Putamen (tissue), 1 donor: Measurements from ENCODE around the gene SLC25A21.

Experiments
- DNase-seq: peaks from one replicate; pipeline ENCODE4 v3.0.0-alpha.2; 2016; ENCODE audit warnings: low spot score

Gene SLC25A21

DNA sequence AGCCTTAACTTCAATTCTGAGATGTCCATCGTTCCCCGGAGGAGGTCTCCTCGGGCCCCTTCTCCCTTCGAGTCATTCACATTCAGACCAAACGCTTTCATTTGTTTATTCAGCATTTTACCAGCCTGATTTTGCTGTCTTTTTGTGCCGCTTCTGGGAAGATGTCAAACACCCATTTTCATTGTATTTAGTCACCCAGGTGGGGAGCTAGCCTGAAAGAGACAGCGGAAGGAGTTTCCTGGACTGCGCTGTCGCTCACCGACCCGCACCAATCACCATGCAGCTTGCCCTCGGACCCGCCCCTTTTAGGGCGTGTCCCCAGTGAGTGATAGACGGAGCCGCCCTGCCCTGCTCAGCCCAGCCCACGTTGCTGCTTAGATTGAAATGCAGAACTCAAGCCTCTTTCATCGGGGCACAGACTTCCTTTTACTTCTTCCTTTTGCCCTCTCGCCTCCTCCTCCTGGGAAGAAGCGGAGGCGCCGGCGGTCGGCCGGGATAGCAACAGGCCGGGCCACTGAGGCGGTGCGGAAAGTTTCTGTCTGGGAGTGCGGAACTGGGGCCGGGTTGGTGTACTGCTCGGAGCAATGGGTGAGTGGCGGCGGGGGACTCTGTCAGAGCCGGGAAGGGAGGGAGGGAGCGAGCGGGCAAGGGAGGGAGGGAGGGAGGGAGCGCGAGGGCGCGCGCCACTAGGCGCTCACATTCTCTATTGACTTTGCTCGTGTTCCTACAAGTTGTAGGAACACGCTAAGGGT is 510.7 kb downstream of the SLC25A21 start, which contains the start of gene PAX9:
Gene PAX9 (plus strand): TSS at position 355 of the 752 bp plus-strand sequence. CDS start 230 bp downstream, at position 585.
- DNase-seq: no peak

DNA sequence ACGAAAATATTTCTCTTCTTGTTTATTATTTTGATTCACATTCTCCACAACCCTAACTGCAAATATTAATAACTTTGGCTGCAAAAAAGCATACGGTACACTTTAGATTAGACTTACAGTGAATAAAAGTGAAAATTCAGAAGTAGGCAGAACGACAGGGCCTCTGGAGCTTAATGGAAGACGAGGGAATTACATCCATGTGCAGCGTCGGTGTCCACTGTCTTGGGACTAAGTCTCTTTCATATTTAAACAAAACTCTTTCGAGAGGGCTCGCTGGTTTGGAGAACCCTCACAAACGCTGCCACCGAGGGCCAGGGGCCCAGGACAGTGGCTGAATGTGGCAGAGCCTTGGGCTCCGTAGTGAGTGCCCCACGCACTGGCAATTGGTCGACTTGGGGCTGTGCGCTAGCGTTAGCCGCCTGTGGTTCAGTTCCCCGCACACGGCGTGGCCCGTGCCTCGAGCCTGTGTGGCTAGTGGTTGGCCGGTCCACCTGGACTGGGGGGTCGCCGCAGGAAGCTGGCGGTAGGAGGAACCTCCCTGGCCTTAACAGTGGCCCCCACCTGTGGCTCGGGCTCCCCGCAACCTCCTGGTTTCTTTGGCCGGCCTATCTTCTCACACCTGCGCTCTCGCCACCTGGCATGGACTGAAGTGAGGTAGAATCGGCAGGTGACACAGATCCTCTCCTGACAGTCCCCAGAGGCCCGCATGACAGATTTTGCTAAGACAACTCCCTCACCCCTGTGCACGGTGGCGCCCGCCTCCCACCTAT is 511.5 kb downstream of the SLC25A21 start:
- DNase-seq: no peak

DNA sequence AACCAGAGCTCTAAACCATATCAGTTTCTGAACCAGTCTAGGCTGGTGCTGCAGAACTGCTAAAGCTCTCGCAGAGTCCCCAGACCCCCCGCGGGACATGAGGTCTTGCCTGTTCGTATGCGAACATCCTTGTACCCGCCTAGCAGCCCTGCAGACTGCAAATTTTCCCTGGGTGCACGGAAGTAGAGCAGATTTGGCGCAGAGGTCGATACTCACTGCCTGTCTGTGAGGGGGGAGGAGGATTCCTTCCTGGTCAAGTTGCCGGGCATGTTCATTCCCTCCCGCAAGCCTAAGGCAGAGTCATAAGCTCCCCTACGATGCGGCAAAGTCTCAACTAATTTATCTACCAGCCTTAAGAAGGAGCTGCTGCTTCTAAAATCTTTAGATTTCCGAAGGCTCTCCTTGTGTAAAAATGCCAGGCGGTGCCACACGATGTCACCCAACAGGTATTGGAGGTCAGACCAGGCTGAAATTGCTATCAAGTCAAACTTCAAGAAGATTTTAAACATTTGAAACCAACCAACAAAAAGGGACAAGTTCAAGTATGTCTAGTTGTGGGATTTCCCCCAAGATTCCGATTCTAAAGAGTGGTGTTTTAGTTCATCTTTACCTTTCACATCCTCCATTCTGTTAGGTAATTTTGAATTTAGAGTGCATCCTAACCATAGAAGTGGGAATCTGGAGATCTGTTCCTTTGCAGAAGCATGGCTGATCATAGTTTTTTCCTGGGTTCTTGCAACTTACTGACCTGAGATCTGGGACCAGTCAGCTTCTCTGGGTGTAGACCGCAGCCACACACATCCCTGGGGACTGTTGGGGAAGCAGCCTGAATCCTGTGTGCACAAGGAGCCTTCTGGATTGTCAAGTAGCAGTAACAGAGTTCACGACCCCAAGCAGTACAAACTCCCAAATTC is 512.3 kb downstream of the SLC25A21 start:
- no peak for DNase-seq

DNA sequence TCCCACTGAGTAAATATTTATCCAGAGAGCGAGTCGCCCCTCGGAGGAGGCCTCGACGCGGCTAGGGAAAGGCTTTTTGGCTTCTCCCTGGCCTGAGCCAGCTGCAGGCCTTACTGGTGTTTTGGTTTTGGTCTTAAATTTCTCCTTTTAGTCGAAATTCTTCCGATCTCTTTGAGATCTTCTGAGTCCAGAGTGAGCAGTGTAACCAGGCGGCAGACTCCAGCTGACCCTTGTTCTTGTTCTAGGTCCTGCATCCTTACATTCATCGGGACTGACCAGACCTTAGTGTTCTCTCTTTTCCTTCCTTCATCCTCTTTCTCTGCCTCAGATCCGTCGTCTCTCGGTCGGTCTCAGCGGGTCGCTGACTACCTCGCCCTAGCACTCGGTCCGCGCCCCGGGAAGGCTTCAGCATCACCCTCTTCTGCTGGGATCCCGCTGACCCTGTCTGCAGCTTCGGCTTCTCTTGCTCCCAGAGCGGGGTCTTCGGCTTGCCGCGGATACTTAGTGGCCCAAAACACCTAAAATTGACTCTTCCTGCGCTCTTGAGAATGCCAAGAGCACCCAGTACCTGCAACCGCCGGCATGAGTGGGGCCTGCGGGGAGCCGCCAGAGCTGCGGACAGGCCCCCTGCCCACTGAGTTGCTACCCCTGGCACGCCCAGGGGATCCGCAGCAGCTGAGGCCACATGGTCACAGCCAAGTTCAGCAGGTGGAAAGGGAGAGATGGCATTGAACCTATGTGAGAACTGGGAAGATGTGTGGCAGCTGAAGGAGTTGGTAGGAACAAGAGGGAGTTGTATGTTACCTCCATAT is 513.2 kb downstream of the SLC25A21 start:
- DNase-seq: no peak

DNA sequence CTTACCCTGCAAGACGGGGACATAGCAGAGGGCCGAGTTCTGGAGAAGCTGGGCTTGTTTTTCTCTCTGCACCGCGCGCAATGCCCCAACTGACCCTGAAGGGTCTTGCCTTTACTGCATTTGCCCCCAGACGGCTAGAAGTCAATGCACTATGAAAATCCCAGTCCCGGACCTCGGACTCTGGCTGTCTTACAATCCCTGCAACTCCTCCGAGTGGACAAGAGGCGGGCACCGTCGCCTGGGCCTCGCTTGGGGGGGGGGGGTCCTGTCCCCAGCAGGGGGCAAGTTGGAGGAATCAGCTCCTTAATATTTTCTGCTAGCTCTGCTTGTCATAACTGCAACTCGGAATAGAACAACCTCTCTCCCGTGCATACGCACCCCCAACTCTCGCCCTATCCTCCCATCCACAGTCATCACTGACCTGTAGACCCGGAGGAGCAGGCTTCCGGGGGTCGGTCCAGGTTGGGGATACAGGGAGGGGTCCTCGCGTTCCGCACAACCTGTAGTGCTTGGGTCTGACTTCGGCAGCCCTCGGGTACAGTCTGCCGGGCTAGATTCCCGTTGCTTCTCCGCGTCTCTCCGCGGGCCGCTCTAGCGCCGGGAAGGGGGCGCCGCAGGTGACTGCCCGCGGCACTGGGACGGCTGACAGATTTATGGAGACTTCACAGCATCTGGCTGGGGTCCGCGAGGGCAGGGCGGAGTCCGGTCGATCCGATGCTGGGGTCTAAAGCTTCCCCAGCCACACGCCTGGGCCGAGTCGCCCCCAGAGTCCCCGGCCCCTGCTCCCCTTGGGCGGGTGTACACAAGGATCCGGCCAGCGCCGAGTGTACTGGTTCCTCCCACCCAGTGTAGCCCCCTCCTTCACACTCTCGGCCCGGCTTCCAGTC is 514.0 kb downstream of the SLC25A21 start:
- DNase-seq: no peak

DNA sequence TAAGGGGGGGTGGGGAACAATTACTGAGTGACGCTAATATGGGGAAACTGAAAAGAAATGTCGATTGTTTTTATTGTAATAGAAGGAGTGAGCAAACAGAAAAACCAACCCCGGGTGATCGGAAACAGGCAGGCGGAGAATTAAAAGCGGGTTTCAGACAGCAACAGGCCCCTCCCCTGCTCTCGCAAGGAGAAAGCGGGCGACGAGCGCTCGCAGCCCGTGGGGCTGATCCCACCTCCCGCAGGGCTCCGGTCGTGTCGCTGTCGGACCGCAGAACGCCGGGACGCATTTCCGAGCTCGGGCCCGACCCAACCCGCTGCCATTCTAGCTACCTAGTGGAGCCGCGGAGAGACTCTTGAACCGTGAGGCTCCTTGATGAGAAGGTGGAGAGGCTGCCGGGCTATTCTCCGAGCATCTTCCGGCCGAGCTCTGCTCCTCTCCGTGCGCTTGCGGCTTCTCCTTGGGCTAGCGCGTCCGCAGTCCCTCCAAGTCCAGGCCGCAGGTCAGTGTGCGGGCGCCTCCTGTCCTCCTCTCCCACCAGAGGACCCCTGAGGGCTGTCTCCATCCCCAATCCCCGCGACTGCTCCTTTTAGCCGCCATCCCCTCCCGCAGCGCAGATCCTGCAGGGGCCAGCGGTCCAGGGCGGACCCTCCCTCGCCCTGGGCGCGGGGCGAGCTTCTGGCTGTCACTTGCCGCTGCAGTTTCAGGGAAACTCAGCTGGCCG is 514.8 kb downstream of the SLC25A21 start:
- DNase-seq: no peak

DNA sequence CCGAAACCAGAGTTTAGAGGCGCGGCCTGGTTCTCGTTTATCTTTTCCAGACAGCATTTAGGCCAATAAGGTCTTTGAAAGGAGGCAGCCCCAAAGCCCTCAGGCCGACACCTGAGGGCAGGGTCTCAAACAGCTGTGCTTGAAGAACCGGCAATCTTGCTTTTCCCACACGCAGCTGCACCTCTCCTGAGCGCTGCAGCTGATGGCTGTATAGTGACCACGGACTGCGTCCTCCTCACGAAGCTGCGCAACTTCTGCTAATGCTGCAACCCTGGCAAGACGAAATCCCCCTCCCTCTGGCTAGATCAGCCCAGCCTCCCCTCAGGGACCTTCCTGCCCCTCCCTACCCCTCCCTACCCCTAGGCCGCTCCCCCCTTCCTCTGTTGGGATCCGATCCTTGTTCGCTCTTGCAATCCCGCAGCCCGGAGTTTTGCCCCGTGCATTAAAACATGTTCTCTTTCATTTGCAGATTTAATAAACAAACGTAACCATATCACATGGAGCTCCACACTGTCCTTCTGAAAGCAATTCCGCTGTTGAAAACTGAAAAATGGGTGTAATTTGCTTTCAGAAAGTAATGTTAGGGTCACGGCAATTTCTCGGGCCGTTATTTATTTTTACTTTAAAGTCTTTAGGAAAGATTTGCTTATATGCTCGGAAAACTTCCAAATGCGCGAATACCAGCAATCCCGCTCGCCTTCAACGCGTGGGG is 515.6 kb downstream of the SLC25A21 start:
- DNase-seq: no peak

DNA sequence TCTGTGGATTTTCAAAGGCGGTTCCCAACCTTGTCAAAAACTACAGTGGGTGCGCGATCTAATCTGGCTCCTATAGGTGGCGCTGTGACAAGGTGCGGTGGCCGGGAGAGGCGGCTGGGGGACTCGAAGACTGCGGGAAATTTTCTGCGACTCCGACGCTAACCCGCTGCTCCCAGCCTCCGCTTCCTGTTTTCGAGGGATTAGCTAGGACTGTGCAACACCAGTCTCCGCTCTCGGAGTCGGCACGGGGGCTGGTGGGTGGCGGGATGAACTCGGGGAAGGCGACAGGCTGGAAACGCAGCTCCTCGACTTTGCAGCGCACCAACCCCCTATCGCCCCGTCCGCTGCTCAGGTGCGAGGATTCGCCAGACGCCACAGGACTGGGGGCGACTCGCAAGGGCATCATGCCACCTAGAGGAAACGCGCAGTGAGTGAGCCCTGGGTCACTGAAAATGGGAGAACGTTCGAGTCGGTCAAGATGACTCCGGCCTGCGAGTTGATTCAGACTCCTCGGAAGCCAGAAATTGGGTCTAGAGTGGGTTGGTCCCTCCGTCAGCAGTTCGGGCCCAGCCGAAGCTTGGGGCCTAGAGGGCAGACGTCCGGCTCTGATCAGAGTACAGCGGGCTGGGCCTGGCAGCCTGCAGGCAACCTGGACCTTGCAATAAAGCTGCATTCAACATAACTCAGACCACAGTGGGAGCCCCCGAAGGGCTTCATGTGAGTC is 516.3 kb downstream of the SLC25A21 start:
- no peak for DNase-seq

DNA sequence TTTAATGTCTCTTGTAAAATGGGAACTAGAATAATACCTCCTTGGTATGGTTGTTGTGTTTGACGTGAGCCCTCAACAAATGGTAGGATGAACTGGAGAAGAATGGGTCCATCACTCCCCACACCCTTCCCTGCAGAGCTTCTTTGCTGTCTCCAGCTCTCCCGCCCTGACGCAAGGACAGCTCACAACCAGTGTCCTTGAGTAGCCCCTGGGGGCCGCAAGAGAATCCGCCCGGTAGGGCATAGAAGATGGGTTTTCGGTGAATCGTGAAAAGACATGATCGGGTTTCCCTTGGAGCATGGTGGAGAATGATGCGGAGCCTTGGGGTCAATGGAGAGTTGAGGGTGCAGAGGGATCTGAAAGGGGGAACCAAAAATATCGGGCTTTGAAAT is 516.8 kb downstream of the SLC25A21 start:
- DNase-seq: no peak

DNA sequence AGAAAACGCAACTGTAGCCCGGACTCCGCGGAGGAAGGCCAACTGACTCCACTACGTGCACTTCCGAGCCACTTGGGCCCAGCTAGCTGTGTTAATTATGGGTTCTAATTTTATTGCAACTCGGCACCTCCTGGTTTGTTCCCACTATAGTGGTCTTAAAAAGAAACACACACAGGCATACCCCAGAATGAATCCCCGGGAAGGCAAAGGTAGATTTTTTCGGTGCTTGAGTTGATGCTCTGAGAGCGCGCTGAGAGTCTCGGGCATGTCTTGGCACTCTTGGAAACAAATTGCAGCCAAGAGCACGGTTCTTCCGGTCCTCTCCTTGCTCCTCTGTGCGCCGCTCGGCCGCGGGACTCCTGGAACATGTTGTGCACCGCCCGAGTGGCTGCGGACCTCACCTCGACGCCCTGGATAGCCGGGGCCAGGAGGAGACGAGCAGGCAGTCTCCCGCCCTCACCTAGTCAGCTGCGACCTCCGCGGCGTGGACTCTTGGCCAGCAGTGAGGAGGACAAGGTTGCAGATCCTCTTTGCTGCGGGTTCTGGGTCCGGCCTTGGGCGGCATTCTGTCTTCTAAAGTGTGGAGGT is 517.5 kb downstream of the SLC25A21 start:
- DNase-seq: no peak

DNA sequence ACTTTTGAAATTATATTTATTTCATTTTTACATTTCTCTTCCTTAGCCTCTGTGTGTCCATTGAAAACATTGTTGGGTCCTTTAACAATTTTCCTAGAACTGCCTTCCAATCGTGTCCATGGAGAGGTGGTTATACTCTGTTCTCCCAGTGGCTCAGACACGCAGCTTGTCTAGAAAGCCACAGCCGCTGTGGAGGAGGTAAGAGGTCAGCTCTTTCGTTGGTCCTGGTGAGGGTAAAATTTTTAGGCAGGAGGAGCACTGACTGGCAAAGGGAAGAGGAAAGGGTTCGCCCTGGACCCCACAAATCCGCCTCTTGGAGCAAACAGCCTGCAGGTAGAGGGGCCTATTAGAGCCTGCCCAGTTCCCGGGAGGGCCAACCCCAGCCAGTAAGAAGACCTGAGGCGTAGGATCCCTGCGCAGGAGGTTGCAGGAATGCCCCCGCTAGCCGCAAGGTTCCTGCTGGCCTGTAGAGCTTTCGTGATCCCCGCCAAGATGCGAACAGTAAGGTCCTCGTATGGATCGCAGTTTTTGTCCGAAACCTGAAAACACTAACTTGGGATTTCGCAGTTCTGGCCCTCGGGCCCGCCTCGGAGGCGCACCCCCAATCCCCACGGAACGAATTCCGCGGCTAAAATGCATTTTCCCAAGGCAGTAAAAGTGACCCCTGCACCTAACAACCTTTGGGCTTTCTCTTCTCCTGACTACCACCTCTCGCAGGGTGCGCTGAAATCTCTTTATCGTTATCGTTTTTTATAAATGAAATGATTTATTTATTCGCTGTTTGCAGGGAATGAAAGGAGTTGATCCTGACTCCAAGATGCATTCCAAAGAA is 518.2 kb downstream of the SLC25A21 start:
- DNase-seq: no peak

DNA sequence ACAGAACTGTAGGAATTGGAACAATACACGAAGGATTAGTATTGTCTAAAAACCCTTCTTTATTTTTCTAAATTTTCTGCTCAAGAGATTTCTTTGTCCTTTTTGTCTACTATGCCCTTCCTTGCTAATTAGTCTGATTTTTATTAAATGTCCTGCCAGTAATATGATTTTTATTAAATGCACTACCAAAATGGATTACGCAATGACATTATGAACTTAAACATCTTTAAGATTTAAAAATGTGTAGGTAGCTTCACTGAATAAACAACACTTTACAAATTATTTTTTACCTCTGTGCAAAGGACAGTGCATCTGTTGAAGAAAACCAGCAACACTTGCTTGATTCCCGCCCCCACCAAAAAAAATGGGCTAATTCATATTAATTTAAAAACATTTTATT is 519.0 kb downstream of the SLC25A21 start:
- DNase-seq: no peak

DNA sequence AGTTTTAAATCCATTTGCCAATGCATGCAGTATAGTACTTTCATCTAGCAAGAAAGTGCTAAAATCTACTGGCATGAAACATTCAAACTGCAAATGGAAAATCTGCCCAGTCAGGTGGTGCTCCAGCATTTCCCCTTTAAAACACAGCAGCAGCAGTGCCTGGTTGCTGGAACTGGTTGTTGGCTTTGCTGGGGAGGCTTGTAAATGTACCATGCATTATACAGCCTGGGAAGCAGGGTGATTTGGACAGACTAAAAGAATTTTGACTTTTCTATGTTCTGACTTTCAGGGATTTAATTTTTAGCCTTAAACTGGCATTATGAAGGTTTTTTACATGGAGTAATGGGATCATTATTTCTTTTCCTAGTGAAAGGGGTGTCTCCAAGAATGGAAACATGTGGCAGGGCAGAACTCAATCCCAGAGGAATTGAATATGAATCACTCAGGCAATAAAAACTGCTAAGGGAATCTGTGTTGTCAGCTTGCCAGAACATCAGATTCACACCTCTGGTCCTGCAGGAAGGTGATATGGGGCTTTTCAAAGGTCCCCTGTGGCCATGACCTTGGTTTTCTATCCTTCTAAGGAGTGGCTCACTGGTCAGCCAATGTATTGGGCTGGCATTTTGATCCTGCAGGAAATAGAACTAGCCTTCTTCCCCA is 519.7 kb downstream of the SLC25A21 start:
- no peak for DNase-seq

DNA sequence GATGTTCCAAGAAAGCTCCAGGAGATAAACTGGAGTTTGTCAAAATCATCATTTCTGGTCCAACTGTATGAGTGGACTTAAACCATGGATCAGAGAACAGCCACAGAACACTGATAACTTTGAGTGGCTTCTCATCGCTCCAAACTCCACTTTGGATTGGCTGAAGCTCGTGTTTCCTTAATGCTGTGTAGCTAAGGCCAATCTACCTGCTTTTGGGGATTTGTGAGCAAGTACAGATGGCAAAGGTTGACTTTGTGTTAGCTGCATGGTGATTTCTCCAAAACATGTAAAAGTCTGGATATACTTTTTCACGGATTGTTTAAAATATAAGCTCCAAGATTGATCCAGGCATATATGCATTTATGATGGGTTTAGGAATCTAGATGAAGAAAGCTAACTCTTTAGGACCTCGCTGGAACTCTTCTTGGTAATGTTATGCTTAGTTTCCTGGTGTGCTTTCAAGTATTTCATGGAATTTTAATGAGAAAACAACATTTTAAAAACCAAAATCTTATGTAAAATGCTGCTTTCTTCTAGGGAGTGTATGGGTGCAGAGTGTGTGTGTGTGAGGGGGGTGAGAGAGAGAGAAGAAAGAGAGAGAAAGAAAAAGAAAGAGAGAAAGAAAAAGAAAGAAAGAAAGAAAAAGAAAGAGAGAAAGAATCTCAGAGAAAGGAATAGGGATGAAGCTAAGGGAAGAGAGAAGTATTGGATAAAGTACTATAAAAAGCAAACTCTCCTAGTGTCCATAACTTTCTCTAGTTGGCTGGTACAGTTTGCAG is 522.3 kb downstream of the SLC25A21 start:
- no peak for DNase-seq

DNA sequence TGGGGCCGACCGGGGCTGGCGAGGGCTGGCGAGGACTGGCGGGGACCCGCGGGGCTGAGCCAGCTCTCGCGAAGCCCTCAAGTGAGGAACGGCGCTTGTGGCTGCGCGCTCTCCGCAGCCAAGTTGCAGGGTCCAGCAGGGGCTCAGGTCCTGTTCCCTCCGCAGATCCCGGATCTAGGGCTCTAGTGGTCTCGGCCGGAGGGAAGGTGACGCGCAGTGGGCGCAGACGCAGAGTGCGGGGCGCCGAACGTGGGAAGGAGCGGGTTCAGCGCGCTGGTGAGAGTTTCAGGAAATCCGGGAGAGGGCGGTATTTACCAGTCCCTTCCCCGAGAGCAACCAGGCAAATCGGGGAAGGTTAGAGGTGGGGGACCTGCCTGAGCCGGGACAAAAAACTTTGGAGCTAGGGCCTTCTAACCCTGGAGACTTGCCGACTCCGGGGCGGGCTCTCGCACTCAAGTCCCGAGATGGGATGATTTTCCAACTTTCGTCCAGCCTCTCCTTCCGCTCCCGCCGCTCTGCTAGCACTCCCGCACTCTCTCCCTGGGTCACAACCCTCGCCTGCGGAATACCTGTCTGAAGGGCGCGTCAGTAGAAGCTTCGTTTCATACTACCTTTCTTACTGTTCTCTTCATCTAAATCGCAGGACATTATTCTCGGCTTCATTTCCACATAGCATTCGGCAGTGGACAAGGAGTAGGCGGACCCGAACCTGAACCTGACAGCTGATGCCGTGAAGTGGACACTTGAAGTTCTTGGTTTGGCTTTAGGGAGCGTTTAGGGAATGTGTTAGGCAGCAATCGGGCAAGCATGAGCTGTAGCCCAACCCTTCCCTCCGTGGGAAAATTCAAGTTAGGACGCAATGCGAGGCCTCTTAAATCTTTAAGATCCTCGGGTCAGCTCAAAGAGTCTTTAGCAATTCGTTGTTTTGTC is 524.3 kb downstream of the SLC25A21 start:
- no peak for DNase-seq
